HG03565 (cell line): ENCODE data around the gene PYCARD.
"Not testable (repeated sequence)": the region's sequence is repeated elsewhere in the genome, so short reads cannot be mapped to it uniquely, and the experiment has no call there.

ENCODE experiments used
- ATAC-seq: cut with Tn5 transposase; IDR thresholded peaks from one replicate; pipeline ENCODE4 v1.9.1; 2021; ENCODE audit warnings: mild to moderate bottlenecking, moderate library complexity; ENCODE audit not compliant: unreplicated experiment

The PYCARD gene

DNA sequence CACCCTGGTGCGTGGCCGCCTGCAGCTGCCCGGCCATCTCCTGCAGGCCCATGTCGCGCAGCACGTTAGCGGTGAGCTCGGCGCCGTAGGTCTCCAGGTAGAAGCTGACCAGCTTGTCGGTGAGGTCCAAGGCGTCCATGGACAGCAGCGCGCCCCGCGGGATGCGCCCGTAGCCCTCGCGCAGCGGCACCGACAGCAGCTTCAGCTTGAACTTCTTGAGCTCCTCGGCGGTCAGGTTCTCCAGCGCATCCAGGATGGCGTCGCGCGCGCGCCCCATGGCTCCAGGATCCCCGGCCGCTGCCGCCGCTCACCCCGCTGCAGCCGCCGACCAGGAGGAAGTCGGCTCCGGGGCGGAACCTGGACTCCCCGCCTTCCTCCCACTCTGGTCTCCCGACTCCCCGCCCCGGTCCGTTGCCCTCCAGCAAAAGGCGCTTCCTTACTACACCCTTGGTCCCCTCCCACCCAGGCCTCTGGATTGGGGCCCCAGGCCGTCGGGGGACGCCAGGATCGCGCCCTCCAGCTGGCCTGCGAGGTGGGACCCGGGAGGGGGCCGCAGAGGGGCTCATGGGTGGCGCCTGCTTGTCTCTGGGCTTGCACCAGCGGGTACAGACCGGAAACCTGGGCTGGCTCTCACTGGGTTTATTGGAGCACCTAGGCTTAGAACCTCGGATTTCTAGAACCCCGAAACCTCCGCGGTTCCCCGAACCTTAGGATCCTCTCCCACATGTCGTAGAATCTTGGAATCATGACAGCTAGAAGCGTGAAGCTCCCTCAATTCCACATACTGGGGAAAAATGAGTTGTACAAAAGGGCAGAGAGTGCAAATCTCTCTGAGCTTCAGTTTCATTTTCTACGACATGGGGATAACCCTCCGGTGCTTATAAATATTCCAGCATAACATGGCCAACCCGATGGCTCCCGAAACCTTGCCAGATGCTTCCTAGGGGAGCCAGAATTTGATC is at the start of gene PYCARD:
TSS of gene PYCARD (minus strand) at position 347 of the 962 bp plus-strand sequence. CDS start at position 277, 70 bp downstream.
- no peak for ATAC-seq

- no peak for ATAC-seq
These were observed 48.9 kb upstream of the PYCARD start for GRCh38 chr16:31251435-31251834.

DNA sequence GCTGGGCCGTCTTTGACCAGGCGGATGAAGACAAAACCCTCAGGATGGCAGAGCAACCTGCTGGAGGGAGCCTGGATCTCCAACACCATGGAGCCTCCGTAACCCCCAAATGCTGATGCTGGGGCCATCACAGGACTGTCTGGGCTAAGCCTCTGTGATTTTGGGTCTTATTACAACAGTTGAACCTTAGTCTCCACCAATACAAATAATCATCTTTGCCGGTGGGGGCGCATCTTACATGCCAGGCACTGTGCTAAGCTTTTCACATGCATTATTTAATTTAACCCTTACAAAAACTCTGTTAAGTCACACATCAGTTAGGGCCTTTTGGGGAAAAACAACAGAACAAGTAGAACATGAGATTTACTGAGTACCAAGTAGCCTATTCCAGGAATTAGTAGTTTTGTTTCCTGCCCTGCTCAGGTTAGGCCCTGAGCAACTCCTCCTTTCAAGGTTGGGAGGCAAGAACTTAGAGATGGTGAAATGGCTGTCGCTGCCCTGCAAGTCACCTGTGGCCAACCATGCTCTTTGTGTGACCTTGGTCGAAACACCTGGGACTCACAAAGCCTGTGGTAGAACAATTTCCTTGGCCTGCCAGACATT is 48.3 kb upstream of the PYCARD start:
- ATAC-seq, result no peak

- no peak for ATAC-seq
These were observed 45.8 kb upstream of the PYCARD start for GRCh38 chr16:31248344-31248743.

- no peak for ATAC-seq
These were observed 43.7 kb upstream of the PYCARD start for GRCh38 chr16:31246296-31246695.

- ATAC-seq, result not testable (repeated sequence)
These were observed 43.0 kb upstream of the PYCARD start for GRCh38 chr16:31245598-31245997.

DNA sequence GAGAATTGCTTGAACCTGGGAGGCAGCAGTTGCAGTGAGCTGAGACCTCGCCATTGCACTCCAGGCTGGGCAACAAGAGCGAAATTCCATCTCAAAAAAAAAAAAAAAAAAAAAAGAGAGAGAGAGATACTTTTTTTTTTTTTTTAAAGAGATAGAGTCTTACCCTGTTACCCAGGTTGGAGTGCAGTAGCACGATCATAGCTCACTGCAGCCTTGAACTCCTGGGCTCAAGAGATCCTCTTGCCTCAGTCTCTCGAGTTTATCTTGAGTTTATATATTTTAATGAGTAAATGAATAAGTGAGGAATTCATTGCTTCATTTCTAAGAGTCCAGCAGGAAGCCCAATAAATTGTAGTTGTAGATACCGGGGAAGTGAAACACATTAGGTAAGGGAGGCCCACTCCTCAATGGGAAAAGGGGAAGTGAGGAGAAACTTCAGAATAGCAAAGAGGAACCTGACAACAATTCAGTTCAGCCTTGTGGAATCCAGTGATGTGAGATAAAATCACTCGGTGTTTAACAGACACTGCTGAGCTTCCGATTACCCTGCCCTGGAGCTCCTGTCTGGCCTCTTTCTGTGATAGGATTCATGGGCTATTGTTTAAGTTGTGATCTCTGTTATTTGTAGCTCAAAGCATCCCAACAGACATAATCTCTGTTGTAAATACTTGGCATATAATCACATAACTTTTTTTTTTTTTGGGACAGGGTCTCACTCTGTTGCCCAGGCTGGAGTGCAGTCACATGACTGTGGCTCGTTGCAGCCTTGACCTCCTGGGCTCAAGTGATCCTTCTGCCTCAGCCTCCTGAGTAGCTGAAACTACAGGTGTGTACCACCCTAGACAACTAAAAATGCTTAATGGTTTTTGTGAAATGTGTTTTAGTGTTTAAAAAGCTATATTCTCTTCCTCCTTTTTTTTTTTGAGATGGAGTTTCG is 41.4 kb upstream of the PYCARD start:
- no peak for ATAC-seq

- ATAC-seq, result no peak
These were observed 39.6 kb upstream of the PYCARD start for GRCh38 chr16:31242206-31242605.

GRCh38 chr16:31238041-31238440 is 35.5 kb upstream of the PYCARD start:
- no peak for ATAC-seq

DNA sequence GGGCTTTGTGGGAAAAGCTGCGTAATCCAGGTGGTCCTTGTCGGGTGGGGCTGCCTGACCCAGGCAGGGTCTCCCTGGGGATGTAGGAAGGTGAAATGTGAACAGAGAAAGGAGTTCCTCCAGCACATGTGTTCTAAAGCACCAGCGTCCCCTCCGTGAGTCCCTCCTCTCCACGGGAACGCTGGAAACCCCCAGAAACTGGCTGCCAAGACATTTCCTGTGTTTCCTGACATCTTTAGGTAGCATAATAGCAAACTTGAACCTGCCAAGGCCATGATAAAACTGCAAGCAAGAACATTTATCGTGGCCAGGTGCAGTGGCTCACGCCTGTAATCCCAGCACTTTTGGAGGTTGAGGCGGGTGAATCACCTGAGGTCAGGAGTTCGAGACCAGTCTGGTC is 26.9 kb upstream of the PYCARD start:
- ATAC-seq, result no peak

- ATAC-seq, result no peak
These were observed 25.6 kb upstream of the PYCARD start for GRCh38 chr16:31228206-31228605.

DNA sequence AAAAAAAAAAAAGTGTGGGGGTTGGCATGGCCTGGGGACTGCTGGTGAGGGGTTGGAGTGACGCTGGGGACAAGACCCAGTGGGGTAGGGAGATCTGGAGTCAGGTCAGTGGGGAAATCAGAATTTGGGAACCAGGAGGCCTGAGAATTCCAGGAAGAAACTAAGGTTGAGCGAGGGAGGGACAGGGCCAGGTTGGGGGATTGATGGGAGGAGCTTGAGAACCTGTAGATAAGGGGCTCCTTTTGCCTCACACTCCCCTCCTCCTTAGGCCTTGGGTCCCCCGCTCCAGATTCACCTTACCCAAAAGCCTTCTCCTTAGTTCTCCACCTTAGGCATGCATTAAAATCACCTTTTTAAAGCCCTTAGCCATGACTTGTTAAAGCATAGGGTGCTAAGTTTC is 22.6 kb upstream of the PYCARD start:
- ATAC-seq, result no peak

- no peak for ATAC-seq
These were observed 21.8 kb upstream of the PYCARD start for GRCh38 chr16:31224092-31224955.

GRCh38 chr16:31223044-31223443 is 20.5 kb upstream of the PYCARD start:
- ATAC-seq, result no peak

- ATAC-seq, result no peak
These were observed 19.0 kb upstream of the PYCARD start for GRCh38 chr16:31221357-31222160.

DNA sequence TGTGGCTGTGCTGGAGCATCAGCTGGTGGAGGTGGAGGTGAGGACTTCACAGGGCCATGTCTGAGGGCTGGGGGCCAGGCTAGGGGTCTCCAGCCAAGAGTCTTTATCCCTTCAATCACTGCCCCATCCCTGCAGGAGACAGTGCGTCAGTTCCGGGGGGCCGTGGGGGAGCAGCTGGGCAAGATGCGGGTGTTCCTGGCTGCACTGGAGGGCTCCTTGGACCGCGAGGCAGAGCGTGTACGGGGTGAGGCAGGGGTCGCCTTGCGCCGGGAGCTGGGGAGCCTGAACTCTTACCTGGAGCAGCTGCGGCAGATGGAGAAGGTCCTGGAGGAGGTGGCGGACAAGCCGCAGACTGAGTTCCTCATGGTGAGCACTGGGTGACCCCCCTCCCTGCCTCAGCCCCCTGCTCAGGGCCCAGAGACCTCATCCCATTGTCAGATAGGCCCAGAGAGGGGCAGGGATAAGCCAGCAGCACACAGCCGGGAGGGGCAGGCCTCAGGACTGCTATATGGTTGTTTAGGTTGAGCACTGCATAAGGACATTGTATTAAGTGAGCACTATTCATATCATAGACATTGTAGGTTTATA is 16.7 kb upstream of the PYCARD start:
- ATAC-seq, result no peak

GRCh38 chr16:31217136-31217530 is 14.6 kb upstream of the PYCARD start:
- no peak for ATAC-seq

DNA sequence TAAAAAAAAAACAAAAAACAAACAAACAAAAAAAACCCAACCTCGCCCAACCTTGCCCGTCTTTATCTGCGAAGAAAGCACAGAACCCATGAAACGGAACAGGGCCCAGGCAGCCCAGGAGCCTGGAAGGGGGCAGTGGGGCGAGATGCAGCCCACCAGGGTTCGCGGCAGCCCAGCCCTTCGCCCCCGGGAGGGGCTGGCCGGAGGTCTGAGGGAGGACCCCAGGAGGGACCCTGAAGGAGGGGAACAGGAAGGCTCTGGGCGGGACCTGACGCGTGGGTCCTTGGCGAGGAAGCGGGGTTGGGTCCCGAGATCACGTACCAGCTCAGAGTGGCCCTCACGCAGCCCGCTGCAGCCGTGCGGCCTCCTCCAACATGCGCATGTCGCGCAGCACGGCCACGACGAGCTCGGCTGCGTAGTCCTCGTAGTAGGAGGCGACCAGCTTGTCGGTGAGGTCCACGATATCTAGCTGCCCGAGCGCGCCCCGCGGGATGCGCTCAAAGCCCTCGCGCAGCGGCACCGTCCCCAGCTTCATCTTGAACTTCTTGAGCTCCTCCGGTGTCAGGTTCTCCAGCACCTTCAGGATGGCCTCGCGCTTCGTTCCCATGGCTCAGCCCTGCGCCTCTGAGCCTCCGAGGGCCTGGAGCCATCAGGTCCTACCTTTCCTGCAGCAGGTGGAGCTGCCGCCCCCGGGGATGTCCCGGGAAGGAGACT is 14.0 kb upstream of the PYCARD start, which contains the start of gene PYDC1:
TSS of gene PYDC1 (minus strand) at position 714 of the 714 bp plus-strand sequence. CDS start at position 607, 107 bp downstream.
- no peak for ATAC-seq
